Lower lobe of right lung (tissue), 2 donors: ENCODE measurements around the gene COX6A1. TPM values are rescaled to one million over a fixed set of nuclear protein-coding genes. Genes with fewer than 3 reads are reported as not detected.

Source experiments
- ATAC-seq, 2 donors: fragments of 200-7000 bp; cut with Tn5 transposase; one replicate each; pipeline ENCODE4 v1.9.1; 2020 to 2022; ENCODE audit warnings: mild to moderate bottlenecking in 2 of 2, moderate library complexity in 2 of 2
- DNase-seq: peaks from one replicate; pipeline ENCODE4 v3.0.0-alpha.2; 2020
- H3K27ac ChIP-seq: fragments of 200-600 bp; one replicate; pipeline ENCODE4 v1.8.0; 2022
- H3K27me3 ChIP-seq: fragments of 200-600 bp; one replicate; pipeline ENCODE4 v1.8.0; 2022; ENCODE audit warnings: low read depth
- H3K36me3 ChIP-seq: fragments of 200-600 bp; one replicate; pipeline ENCODE4 v1.8.0; 2022; ENCODE audit warnings: mild to moderate bottlenecking
- H3K4me1 ChIP-seq: fragments of 200-600 bp; one replicate; pipeline ENCODE4 v1.8.0; 2022
- H3K4me3 ChIP-seq: fragments of 200-600 bp; one replicate; pipeline ENCODE4 v1.8.0; 2022; ENCODE audit warnings: mild to moderate bottlenecking
- H3K9me3 ChIP-seq: fragments of 200-600 bp; one replicate; pipeline ENCODE4 v1.8.0; 2022
- intact Hi-C: fragments of 100-400 bp; cut with DNase I; formaldehyde crosslinking; loops from one replicate; pipeline ENCODE4 v1.11.0; 2022
- total RNA-seq: library from RNA; stranded (reverse); fragmentation: NEBNext Ultra II Directional; extraction: Animal tissue kit (Norgen Biotek cat#: 25700); gene quantifications from one replicate; pipeline ENCODE4 v1.2.1, GENCODE V29; 2021
- TF ChIP-seq, protein P1 (sequence below): fragments of 200-600 bp; IDR thresholded peaks from one replicate; pipeline ENCODE4 v1.8.0; 2022; ENCODE audit warnings: antibody characterized with exemption, mild to moderate bottlenecking
- donor health status: DM: no; HTN: yes; CAD: no; lungs with severe emphysema.

COX6A1 gene
- total RNA-seq, 1 donor from 2014 or later, result 263 TPM

DNA sequence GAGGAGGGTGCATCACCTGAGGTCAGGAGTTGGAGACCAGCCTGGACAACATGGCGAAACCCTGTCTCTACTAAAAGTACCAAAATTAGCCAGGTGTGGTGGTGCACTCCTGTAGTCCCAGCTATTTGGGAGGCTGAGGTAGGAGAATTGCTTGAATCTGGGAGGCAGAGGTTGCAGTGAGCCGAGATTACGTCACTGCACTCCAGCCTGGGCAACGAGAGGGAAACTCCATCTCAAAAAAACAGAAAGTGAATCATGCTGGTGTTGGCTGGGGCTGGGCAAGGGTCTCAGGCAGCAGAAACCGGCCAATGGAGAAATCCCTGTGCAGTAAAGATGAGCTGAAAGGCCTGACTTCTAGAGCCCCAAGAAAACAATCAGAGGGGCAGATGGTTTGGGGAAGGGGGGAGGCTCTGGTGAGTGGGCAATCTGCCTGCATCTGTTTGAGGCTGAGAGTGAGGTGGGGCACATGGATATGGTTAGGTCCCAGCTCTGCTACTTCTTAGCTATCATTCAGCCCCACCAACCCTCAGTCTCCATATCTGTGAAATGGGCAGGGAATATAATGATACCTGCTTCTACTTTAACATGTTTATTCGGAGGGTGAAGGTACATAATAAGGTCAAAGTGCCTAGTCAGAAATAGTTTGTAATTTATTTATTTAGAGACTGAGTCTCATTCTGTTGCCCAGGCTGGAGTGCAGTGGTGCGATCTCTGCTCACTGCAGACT, 21.3 kb upstream of the COX6A1 start:
- intact Hi-C loops, result no loop called here

DNA sequence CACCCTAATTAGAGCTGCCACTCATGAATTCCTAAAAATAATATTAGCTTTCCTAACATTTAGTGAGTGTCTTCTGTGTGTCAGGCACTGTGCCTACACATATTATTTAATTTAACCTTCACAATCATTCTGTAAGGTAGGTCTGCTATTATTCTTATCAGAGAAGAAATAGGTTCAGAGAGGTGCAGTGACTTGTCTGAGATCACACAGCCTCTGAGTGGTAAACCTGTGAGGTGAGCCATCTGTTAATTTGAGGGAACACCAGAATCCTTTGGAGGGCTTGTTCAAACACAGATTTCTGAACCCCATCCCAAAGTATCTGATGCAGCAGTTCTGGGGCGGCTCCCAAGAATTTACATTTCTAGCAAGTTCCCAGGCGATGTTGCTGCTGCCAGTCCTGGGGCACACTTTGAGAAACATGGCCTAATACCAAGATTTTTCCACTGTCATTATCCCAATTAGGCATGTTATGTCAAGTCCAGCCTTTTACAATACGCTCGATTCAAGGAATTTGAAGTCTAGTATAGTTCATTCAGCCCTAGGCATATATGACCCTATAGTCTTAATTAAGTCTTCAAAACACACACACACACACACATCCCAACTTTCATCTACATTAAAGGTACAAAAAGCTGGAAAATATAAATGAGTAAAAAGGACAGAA, 19.9 kb upstream of the COX6A1 start:
- no peaks in the 10 kb centered on the region for H3K4me1 ChIP-seq
- H3K36me3 ChIP-seq, result no peaks in the 10 kb centered on the region
- no peak overlapping the region for H3K27ac ChIP-seq
- H3K9me3 ChIP-seq, result no peaks in the 10 kb centered on the region
- ATAC-seq (no peak), DNase-seq (no peak)
- intact Hi-C loops, result no loop called here
- no peak overlapping the region for H3K4me3 ChIP-seq
- TF ChIP-seq, protein P1, sequence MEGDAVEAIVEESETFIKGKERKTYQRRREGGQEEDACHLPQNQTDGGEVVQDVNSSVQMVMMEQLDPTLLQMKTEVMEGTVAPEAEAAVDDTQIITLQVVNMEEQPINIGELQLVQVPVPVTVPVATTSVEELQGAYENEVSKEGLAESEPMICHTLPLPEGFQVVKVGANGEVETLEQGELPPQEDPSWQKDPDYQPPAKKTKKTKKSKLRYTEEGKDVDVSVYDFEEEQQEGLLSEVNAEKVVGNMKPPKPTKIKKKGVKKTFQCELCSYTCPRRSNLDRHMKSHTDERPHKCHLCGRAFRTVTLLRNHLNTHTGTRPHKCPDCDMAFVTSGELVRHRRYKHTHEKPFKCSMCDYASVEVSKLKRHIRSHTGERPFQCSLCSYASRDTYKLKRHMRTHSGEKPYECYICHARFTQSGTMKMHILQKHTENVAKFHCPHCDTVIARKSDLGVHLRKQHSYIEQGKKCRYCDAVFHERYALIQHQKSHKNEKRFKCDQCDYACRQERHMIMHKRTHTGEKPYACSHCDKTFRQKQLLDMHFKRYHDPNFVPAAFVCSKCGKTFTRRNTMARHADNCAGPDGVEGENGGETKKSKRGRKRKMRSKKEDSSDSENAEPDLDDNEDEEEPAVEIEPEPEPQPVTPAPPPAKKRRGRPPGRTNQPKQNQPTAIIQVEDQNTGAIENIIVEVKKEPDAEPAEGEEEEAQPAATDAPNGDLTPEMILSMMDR, result no peak
- no peaks in the 10 kb centered on the region for H3K27me3 ChIP-seq

More for the DNA sequence above, 21.3 kb upstream of the COX6A1 start:
- DNase-seq (no peak), ATAC-seq (no peak)
- Histone ChIP-seq H3K4me3 (no peak overlapping the region), H3K27ac (no peak overlapping the region), H3K36me3 (no peaks in the 10 kb centered on the region), H3K4me1 (no peaks in the 10 kb centered on the region), H3K27me3 (no peaks in the 10 kb centered on the region), H3K9me3 (no peaks in the 10 kb centered on the region)
- TF ChIP-seq, protein P1, result no peak

DNA sequence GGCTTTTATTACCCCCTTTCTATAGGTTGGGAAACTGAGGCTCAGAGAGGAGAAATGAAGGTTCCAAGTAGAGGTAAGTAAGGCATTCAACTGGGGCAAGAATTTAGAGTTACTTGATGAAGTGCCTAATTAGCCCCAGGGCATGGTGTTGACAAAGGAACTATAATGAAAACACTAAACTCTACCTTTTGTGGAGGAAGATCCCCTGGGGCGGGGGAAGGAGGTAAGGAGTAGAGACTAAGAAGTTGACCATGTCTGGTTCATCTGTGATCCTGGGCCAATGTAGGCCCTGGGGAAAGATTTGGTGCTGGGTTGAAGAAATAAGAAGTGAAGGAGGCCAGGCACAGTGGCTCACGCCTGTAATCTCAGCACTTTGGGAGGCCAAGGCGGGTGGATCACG, 16.2 kb upstream of the COX6A1 start:
- H3K27me3 ChIP-seq, result no peaks in the 10 kb centered on the region
- no peak overlapping the region for H3K4me3 ChIP-seq
- DNase-seq, result no peak
- intact Hi-C loops, result no loop called here
- no peak overlapping the region for H3K27ac ChIP-seq
- TF ChIP-seq, protein P1, result no peak
- H3K4me1 ChIP-seq, result no peaks in the 10 kb centered on the region
- no peaks in the 10 kb centered on the region for H3K9me3 ChIP-seq
- H3K36me3 ChIP-seq, result no peaks in the 10 kb centered on the region
- no peak for ATAC-seq

DNA sequence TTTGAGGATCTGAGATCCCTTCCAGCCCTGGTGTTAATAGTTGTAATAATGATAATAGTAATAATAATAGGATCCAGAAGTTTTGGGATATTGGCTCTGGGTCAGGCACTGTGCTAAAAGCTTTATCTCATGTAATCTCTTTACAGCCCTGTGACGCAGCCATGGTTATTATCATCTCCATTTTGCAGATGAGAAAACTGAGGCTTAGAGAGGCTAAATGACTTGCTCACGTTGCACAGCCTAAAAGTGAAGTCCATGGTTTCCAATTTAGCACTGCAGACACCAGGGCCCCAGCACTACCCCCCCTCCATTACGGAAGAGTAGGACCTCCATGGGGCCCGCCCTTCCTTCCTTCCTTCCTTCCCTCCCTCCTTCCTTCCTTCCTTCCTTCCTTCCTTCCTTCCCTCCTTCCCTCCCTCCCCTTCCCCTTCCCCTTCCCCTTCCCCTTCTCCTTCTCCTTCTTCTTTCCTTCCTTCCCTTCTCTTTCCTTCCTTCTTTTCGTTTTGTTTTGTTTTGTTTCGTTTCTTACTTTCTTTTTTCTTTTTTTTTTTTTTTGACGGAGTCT, 14.9 kb upstream of the COX6A1 start:
- TF ChIP-seq, protein P1, result no peak

DNA sequence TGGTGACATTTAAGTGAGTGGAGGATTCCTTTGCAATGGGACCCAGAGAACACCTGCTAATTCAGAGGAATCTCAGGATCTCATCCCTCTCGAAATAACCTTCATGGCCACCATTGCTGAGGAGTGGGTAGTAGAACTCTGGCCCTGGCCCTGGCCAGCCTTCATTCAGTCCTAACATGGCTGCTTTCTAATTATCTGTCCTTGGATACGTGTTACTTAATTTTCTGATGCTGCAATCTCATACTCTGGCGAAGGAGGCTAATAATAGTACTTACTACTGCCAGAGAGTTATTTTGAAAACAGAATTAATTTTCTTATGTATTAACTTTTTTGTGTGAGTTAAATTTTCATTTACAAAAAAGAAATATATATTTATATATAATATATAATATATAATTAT, 12.1 kb upstream of the COX6A1 start:
- intact Hi-C loops, result no loop called here
- no peaks in the 10 kb centered on the region for H3K36me3 ChIP-seq
- DNase-seq, result no peak
- no peak for ATAC-seq
- TF ChIP-seq, protein P1, result no peak
- peaks cover 3% of the 10 kb centered on the region for H3K27me3 ChIP-seq
- no peak overlapping the region for H3K4me3 ChIP-seq
- H3K27ac ChIP-seq, result no peak overlapping the region
- peaks cover 5% of the 10 kb centered on the region for H3K4me1 ChIP-seq
- H3K9me3 ChIP-seq, result no peaks in the 10 kb centered on the region

More for the DNA sequence above, 14.9 kb upstream of the COX6A1 start:
- H3K4me3 ChIP-seq, result no peak overlapping the region
- no peaks in the 10 kb centered on the region for H3K36me3 ChIP-seq
- H3K9me3 ChIP-seq, result no peaks in the 10 kb centered on the region
- H3K4me1 ChIP-seq, result no peaks in the 10 kb centered on the region
- intact Hi-C loops, result no loop called here
- H3K27me3 ChIP-seq, result no peaks in the 10 kb centered on the region
- no peak for DNase-seq
- H3K27ac ChIP-seq, result no peak overlapping the region
- ATAC-seq, result no peak
